Loucy (cell line): ENCODE results near the gene CLEC14A.

ENCODE experiments used
- H2AFZ ChIP-seq: fragments of 200-600 bp; sonication (generic); 2 replicates; pipeline ENCODE4 v1.6.0; 2016; ENCODE audit warnings: antibody characterized with exemption, mild to moderate bottlenecking, low read length, moderate library complexity
- H3F3A ChIP-seq: fragments of 200-600 bp; 2 replicates; pipeline ENCODE4 v1.6.0; 2016; ENCODE audit warnings: antibody characterized with exemption, low read depth, mild to moderate bottlenecking
- H3K27me3 ChIP-seq: fragments of 200-600 bp; sonication (generic); 2 replicates; pipeline ENCODE4 v1.6.1; 2014; ENCODE audit warnings: low read length, mild to moderate bottlenecking; ENCODE audit not compliant: insufficient read depth, poor library complexity, severe bottlenecking
- H3K36me3 ChIP-seq: fragments of 200-600 bp; sonication (generic); 2 replicates; pipeline ENCODE4 v1.6.1; 2016; ENCODE audit warnings: low read length; ENCODE audit not compliant: insufficient read depth
- H3K4me1 ChIP-seq: fragments of 200-600 bp; sonication (generic); 2 replicates; pipeline ENCODE4 v1.5.1; 2014; ENCODE audit warnings: low read length, mild to moderate bottlenecking; ENCODE audit not compliant: insufficient read depth, poor library complexity, severe bottlenecking
- H3K4me2 ChIP-seq: fragments of 200-600 bp; sonication (generic); 2 replicates; pipeline ENCODE4 v1.6.0; 2014; ENCODE audit warnings: antibody characterized with exemption, low read length, low read depth, mild to moderate bottlenecking; ENCODE audit not compliant: poor library complexity, severe bottlenecking
- H3K4me3 ChIP-seq: fragments of 200-600 bp; sonication (generic); 2 replicates; pipeline ENCODE4 v1.5.1; 2014; ENCODE audit warnings: low read length, mild to moderate bottlenecking, mixed read lengths; ENCODE audit not compliant: poor library complexity, severe bottlenecking
- H3K79me2 ChIP-seq: fragments of 200-600 bp; sonication (generic); 2 replicates; pipeline ENCODE4 v1.6.1; 2014; ENCODE audit warnings: low read length; ENCODE audit not compliant: insufficient read depth
- H3K9ac ChIP-seq: fragments of 200-600 bp; sonication (generic); 2 replicates; pipeline ENCODE4 v1.6.0; 2014; ENCODE audit warnings: mild to moderate bottlenecking, low read depth, low read length, moderate library complexity; ENCODE audit not compliant: poor library complexity, severe bottlenecking
- H3K9me2 ChIP-seq: fragments of 200-600 bp; sonication (generic); replicated peaks from 2 replicates; pipeline ENCODE4 v1.6.1; 2016; ENCODE audit warnings: low read depth, low read length, mixed read lengths
- H3K9me3 ChIP-seq: fragments of 200-600 bp; sonication (generic); 2 replicates; pipeline ENCODE4 v1.6.1; 2014; ENCODE audit warnings: mild to moderate bottlenecking, antibody characterized with exemption, low read length, low read depth; ENCODE audit not compliant: insufficient read depth
- H4K20me1 ChIP-seq: fragments of 200-600 bp; sonication (generic); 2 replicates; pipeline ENCODE4 v1.6.0; 2014; ENCODE audit warnings: antibody characterized with exemption, low read length, mild to moderate bottlenecking; ENCODE audit not compliant: insufficient read depth, poor library complexity, severe bottlenecking
- CTCF ChIP-seq: fragments of 200-600 bp; sonication (generic); conservative IDR thresholded peaks from 2 replicates; pipeline ENCODE4 v1.5.1; 2014; ENCODE audit warnings: mild to moderate bottlenecking, antibody characterized with exemption, low read length
- EZH2phosphoT487 ChIP-seq: fragments of 200-600 bp; IDR thresholded peaks from 2 replicates; pipeline ENCODE4 v1.6.1; 2018; ENCODE audit warnings: antibody characterized with exemption, mild to moderate bottlenecking, moderate library complexity, borderline replicate concordance

The CLEC14A gene

GRCh38 chr14:38208618-38209562 is 47.0 kb downstream of the CLEC14A start:
- H3K4me3 ChIP-seq = no peak overlapping the region
- H3K9ac ChIP-seq = no peak overlapping the region
- no peaks in the 10 kb centered on the region for H3K36me3 ChIP-seq
- no peak overlapping the region for H3K4me2 ChIP-seq
- no peaks in the 10 kb centered on the region for H4K20me1 ChIP-seq
- peaks cover 7% of the 10 kb centered on the region; the same call in 1 of the 2 replicates for H3K9me3 ChIP-seq
- H3F3A ChIP-seq = no peaks in the 10 kb centered on the region
- H3K4me1 ChIP-seq = no peaks in the 10 kb centered on the region
- H3K27me3 ChIP-seq = no peaks in the 10 kb centered on the region
- no peaks in the 10 kb centered on the region for H3K9me2 ChIP-seq
- no peak overlapping the region for H2AFZ ChIP-seq
- TF ChIP-seq CTCF (no peak), EZH2phosphoT487 (no peak)
- H3K79me2 ChIP-seq = no peaks in the 10 kb centered on the region

- peaks cover 7% of the 10 kb centered on the region; the same call in 1 of the 2 replicates for H3K9me3 ChIP-seq
- no peak within 1 kb of the TSS for H3K9ac ChIP-seq
- no peak within 1 kb of the TSS for H2AFZ ChIP-seq
- H3K4me2 ChIP-seq = no peak within 1 kb of the TSS
- no peaks in the 10 kb centered on the region for H3F3A ChIP-seq
- H3K4me3 ChIP-seq = no peak within 1 kb of the TSS
- H4K20me1 ChIP-seq = no peaks in the 10 kb centered on the region
- TF ChIP-seq EZH2phosphoT487 = no peak
- TF ChIP-seq CTCF = no peak
- no peaks in the 10 kb centered on the region for H3K36me3 ChIP-seq
- no peaks in the 10 kb centered on the region for H3K9me2 ChIP-seq
- H3K79me2 ChIP-seq = no peaks in the 10 kb centered on the region
- no peaks in the 10 kb centered on the region for H3K4me1 ChIP-seq
- H3K27me3 ChIP-seq = no peaks in the 10 kb centered on the region
Measured at GRCh38 chr14:38207736-38208617, 47.9 kb downstream of the CLEC14A start, which contains the start of gene SSTR1. TSS of gene SSTR1 (plus strand) at chr14:38207904. CDS start at chr14:38209390, 1,486 bp downstream.

- Histone ChIP-seq H3K36me3 (no peaks in the 10 kb centered on the region), H3K4me1 (no peaks in the 10 kb centered on the region), H3F3A (no peaks in the 10 kb centered on the region), H3K9ac (no peak overlapping the region), H4K20me1 (no peaks in the 10 kb centered on the region), H3K79me2 (no peaks in the 10 kb centered on the region), H3K27me3 (no peaks in the 10 kb centered on the region), H3K4me3 (no peak overlapping the region), H3K4me2 (no peak overlapping the region), H2AFZ (no peak overlapping the region), H3K9me3 (peaks cover 7% of the 10 kb centered on the region; the same call in 1 of the 2 replicates), H3K9me2 (no peaks in the 10 kb centered on the region)
- no peak for TF ChIP-seq CTCF
- TF ChIP-seq EZH2phosphoT487 = no peak
Measured at GRCh38 chr14:38207377-38207735, 48.5 kb downstream of the CLEC14A start.
